Pancreas (tissue), 10 donors: Measurements from ENCODE around the gene TRPM3. TPM values are rescaled to one million over a fixed set of nuclear protein-coding genes. Genes with fewer than 3 reads are reported as not detected.
A peak's percentile ranks its signal among the peaks of the same experiment; 100 is the strongest.

Experiments used
- ATAC-seq, 4 donors: fragments of 200-7000 bp; cut with Tn5 transposase; one replicate each; pipeline versions ENCODE4 v1.8.0 to v1.9.1; 2020; ENCODE audit warnings: mild to moderate bottlenecking in 4 of 4, moderate library complexity in 4 of 4
- DNase-seq, 6 donors: peaks; one replicate each; pipeline ENCODE4 v3.0.0-alpha.2; 2020
- FAIRE-seq: peaks from 2 replicates; lab custom pipeline; 2012; peaks lifted over from hg19 to GRCh38; lab: Jason Lieb, UNC
- H3K27ac ChIP-seq, 4 donors: fragments of 200-600 bp; sonication (generic); 1 replicate in 3 of 4; 2 replicates in 1 of 4; pipeline versions ENCODE4 v1.5.0 to v1.8.0; 2020
- H3K27me3 ChIP-seq, 4 donors: fragments of 200-600 bp; one replicate each; pipeline ENCODE4 v1.8.0; 2021
- H3K36me3 ChIP-seq, 3 donors: fragments of 200-600 bp; sonication (generic) in 1 of 3; one replicate each; pipeline versions ENCODE4 v1.5.0 to v1.8.0; 2020 to 2021
- H3K4me1 ChIP-seq, 3 donors: fragments of 200-600 bp; one replicate each; pipeline ENCODE4 v1.8.0; 2021
- H3K4me3 ChIP-seq, 4 donors: fragments of 200-600 bp; sonication (generic) in 2 of 4; one replicate each; pipeline versions ENCODE4 v1.5.0 to v1.8.0; 2020 to 2021
- H3K9me3 ChIP-seq, 4 donors: fragments of 200-600 bp; one replicate each; pipeline ENCODE4 v1.8.0; 2021
- WGBS, 2 donors: extraction: QIAGEN DNeasy Blood & Tissue Kit; methylation state at CpG; one replicate each; pipeline ENCODE4 v1.1.7; 2013; 5-methylcytosine and 5-hydroxymethylcytosine counted together
- intact Hi-C, 3 donors: fragments of 100-400 bp; cut with DNase I; formaldehyde crosslinking; loops; one replicate each; pipeline versions ENCODE4 v1.11.1 to v1.14.2; 2022
- polyA plus RNA-seq, 2 donors: library from polyadenylated mRNA; stranded (reverse); fragments of 200-250 nt; gene quantifications; one replicate each; pipeline ENCODE4 v1.2.3, GENCODE V29; 2013
- total RNA-seq, 6 donors: library from RNA; stranded (reverse); fragmentation: NEBNext Ultra II Directional in 4 of 6; extraction: Animal tissue kit (Norgen Biotek cat#: 25700) in 4 of 6; gene quantifications; one replicate each; pipeline versions ENCODE4 v1.2.1 to v1.2.4, GENCODE V29; 2021 to 2023
- TF ChIP-seq, protein P1 (sequence below), 4 donors: fragments of 200-600 bp; sonication (generic) in 3 of 4; IDR thresholded peaks; one replicate each; pipeline versions ENCODE4 v1.5.0 to v1.8.0; 2021; ENCODE audit warnings: antibody characterized with exemption in 4 of 4
- donor health status: healthy with polysubstance abuse.
- donor health status: DM: no; HTN: no; CAD: no; lungs with moderate emphysema.
- donor health status: DM: no; HTN: no; CAD: no.
- donor health status: control.
- donor health status: control.
- donor health status: Bipolar disorder and iron deficiency.
- donor health status: DM: yes; HTN: yes; CAD: no.
- donor health status: DM: no; HTN: no; CAD: no.
- donor health status: DM: no; HTN: no; CAD: no.
- donor health status: DM: yes; HTN: yes; CAD: no.

The TRPM3 gene
- total and polyA plus RNA-seq, 8 donors, result 0.22 to 1.9 (median 0.76) TPM

DNA sequence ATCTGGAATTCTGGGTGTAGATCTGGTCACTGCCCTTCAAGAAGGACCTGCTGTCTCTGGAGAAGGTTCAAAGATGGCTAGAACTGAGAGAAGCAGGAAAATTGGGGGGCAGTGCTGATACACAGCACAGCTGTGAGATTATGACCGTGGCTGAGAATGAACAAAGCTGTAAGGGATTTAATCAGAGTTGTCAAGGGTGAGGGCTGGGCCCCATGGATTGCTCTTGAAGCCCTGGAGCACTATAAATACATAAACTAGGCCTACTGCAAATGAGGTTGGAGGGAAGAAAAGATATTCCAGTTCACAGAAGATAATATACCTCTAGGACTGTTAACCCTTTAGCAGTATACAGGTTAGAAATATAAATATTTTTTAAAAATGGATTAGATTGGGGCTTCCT lies 620.6 kb downstream of the TRPM3 start:
- 52% methylated on average over 1 of the region's 1 CpG for WGBS, 2 donors
- DNase-seq (no peak), FAIRE-seq (no peak), ATAC-seq (no peak)
- Histone ChIP-seq H3K36me3 (no peaks in the 10 kb centered on the region), H3K4me1 (no peaks in the 10 kb centered on the region), H3K4me3 (no peak overlapping the region), H3K27ac (no peak overlapping the region), H3K9me3 (no peaks in the 10 kb centered on the region), H3K27me3 (no peaks in the 10 kb centered on the region)
- intact Hi-C loops, result no loop called here
- TF ChIP-seq, protein P1, sequence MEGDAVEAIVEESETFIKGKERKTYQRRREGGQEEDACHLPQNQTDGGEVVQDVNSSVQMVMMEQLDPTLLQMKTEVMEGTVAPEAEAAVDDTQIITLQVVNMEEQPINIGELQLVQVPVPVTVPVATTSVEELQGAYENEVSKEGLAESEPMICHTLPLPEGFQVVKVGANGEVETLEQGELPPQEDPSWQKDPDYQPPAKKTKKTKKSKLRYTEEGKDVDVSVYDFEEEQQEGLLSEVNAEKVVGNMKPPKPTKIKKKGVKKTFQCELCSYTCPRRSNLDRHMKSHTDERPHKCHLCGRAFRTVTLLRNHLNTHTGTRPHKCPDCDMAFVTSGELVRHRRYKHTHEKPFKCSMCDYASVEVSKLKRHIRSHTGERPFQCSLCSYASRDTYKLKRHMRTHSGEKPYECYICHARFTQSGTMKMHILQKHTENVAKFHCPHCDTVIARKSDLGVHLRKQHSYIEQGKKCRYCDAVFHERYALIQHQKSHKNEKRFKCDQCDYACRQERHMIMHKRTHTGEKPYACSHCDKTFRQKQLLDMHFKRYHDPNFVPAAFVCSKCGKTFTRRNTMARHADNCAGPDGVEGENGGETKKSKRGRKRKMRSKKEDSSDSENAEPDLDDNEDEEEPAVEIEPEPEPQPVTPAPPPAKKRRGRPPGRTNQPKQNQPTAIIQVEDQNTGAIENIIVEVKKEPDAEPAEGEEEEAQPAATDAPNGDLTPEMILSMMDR (IDR thresholded peaks at IDR 0.05), result no peak

DNA sequence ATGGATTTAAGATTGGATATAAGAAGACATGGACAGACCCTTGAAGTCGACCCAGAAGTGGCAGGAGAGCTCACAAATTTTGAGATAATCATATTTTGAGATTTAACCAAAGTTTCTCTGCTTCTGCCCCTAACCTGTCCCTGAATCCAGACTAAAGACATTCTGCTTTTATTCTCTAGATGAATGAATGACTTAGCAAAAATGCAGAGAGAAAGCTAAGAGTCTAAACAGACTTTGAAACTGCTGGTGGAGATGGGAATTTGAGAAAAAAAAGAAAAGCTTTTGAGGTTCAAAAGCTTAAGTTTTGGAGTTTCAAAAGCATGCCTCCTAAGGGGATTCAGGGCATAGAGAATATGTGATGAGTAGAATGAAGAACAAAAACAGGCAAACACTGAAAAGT lies 621.8 kb downstream of the TRPM3 start:
- WGBS, 2 donors, result 46 to 67% methylated on average over 1 of the region's 1 CpG
- Histone ChIP-seq H3K4me1 (no peaks in the 10 kb centered on the region), H3K27me3 (no peaks in the 10 kb centered on the region), H3K4me3 (no peak overlapping the region), H3K9me3 (no peaks in the 10 kb centered on the region), H3K27ac (no peak overlapping the region), H3K36me3 (no peaks in the 10 kb centered on the region)
- TF ChIP-seq, protein P1 (IDR thresholded peaks at IDR 0.05), result no peak
- intact Hi-C loops, result loop anchor here in 1 of 3 donors (10.0 kb wide), 1 partner anchor 95 kb away; no protein-coding TSS in a partner anchor
- no peak for ATAC-seq
- no peak for DNase-seq
- FAIRE-seq, result no peak

DNA sequence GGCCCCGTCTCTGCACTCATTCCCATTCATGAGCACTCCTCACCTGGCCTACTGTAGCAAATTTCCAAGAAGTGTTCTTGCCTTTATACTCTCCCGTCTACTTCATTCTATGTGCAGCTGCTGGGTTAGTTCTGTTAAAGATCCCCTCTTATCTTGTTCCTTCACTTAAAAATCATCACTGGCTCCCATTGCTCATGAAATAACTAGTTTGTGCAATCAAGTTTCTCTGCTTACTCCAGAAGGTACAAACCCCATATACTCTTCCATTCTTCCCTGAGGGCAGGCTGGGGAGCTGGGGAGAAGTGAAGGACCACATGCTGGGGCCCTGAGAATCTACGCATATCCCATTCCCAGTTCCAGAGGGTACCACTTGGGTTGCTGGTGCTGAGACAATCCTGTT lies 622.6 kb downstream of the TRPM3 start:
- Histone ChIP-seq H3K27me3 (no peaks in the 10 kb centered on the region), H3K9me3 (no peaks in the 10 kb centered on the region), H3K27ac (no peak overlapping the region), H3K4me3 (no peak overlapping the region), H3K36me3 (no peaks in the 10 kb centered on the region), H3K4me1 (no peaks in the 10 kb centered on the region)
- intact Hi-C loops, result loop anchor here in 1 of 3 donors (10.0 kb wide), 1 partner anchor 96 kb away; no protein-coding TSS in a partner anchor
- DNase-seq (no peak), FAIRE-seq (no peak), ATAC-seq (no peak)
- TF ChIP-seq, protein P1 (IDR thresholded peaks at IDR 0.05), result no peak
- WGBS, 2 donors, result 93 to 95% methylated on average over 3 of the region's 3 CpGs

GRCh38 chr9:70496244-70496643 lies 625.2 kb downstream of the TRPM3 start:
- no peak for FAIRE-seq
- no peak overlapping the region for H3K27ac ChIP-seq
- no peak for ATAC-seq
- H3K4me3 ChIP-seq, result no peak overlapping the region
- DNase-seq, result no peak
- H3K27me3 ChIP-seq, result no peaks in the 10 kb centered on the region
- TF ChIP-seq, protein P1 (IDR thresholded peaks at IDR 0.05), result no peak
- intact Hi-C loops, result loop anchor here in 1 of 3 donors (10.0 kb wide), 1 partner anchor 99 kb away; no protein-coding TSS in a partner anchor
- no peaks in the 10 kb centered on the region for H3K9me3 ChIP-seq
- H3K4me1 ChIP-seq, result no peaks in the 10 kb centered on the region
- 33 to 66% methylated on average over 2 of the region's 2 CpGs for WGBS, 2 donors
- no peaks in the 10 kb centered on the region for H3K36me3 ChIP-seq

DNA sequence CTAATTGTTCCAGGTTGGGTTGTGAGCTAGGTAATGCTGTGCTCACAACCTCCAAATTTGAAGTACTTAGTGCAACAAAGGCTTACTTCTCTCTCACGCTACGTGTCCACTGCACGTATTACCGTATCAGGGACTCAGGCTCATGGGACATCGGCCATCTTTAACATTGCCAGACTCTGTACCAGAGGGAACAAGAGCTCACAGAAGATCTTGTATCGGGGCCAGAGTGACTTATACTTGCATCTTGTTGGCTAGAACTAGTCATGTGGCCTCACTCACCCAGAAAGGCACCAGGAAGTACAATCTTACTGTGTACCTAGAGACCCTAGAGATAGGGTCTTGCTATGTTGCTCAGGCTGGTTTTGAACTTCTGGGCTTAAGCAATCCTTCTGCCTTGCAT lies 625.9 kb downstream of the TRPM3 start:
- TF ChIP-seq, protein P1 (IDR thresholded peaks at IDR 0.05), result no peak
- Histone ChIP-seq H3K9me3 (no peaks in the 10 kb centered on the region), H3K27me3 (no peaks in the 10 kb centered on the region), H3K4me1 (no peaks in the 10 kb centered on the region), H3K27ac (no peak overlapping the region), H3K4me3 (no peak overlapping the region), H3K36me3 (no peaks in the 10 kb centered on the region)
- DNase-seq (no peak), ATAC-seq (peak in 1 of 4 donors; percentile 17), FAIRE-seq (no peak)
- intact Hi-C loops, result loop anchor here in 1 of 3 donors (10.0 kb wide), 1 partner anchor 99 kb away; no protein-coding TSS in a partner anchor
- 92 to 94% methylated on average over 6 of the region's 6 CpGs for WGBS, 2 donors
